H1 (cell line): ENCODE data around the gene BCL2L1. TPM values are rescaled to one million over a fixed set of nuclear protein-coding genes. Genes with fewer than 3 reads are reported as not detected.
A peak's percentile ranks its signal among the peaks of the same experiment; 100 is the strongest.

Experiments
- CTCF ChIA-PET: fragments of 300-600 bp; sonication (Branson Sonifier 250); formaldehyde crosslinking; loops from one replicate; lab custom pipeline; 2021; ENCODE audit not compliant: partially characterized antibody; lab: Charles Lee
- POLR2A ChIA-PET: fragments of 300-600 bp; sonication (Branson Sonifier 250); formaldehyde crosslinking; loops from one replicate; lab custom pipeline; 2021; ENCODE audit warnings: inconsistent platforms; ENCODE audit not compliant: partially characterized antibody; lab: Charles Lee
- DNase-seq, 2 experiments: peaks; one replicate each; pipeline versions ENCODE4 v3.0.0 to v3.0.0-alpha.2; 2010 to 2022; ENCODE audit warnings: low spot score in 2 of 2, low read depth in 1 of 2, mixed read lengths in 1 of 2
- FAIRE-seq: peaks from 2 replicates; lab custom pipeline; 2011; peaks lifted over from hg19 to GRCh38; lab: Jason Lieb, UNC
- H2AFZ ChIP-seq: 2 replicates; pipeline ENCODE4 v1.8.1; 2012; ENCODE audit warnings: low read length, inconsistent platforms
- H2AK5ac ChIP-seq: 2 replicates; pipeline ENCODE4 v1.6.1; 2013; ENCODE audit warnings: low read depth, low read length
- H2BK120ac ChIP-seq: replicated peaks from 2 replicates; pipeline ENCODE3; 2013; ENCODE audit warnings: low read depth, low read length, inconsistent platforms
- H2BK12ac ChIP-seq: 2 replicates; pipeline ENCODE4 v1.6.1; 2013; ENCODE audit warnings: low read depth, low read length
- H2BK15ac ChIP-seq: 2 replicates; pipeline ENCODE4 v1.6.1; 2013; ENCODE audit warnings: low read length
- H2BK20ac ChIP-seq: 2 replicates; pipeline ENCODE4 v1.6.1; 2013; ENCODE audit warnings: low read length
- H2BK5ac ChIP-seq: 2 replicates; pipeline ENCODE4 v1.6.1; 2013; ENCODE audit warnings: low read depth, low read length
- H3K14ac ChIP-seq: 2 replicates; pipeline ENCODE4 v1.6.1; 2013; ENCODE audit warnings: inconsistent platforms; ENCODE audit not compliant: insufficient read length
- H3K18ac ChIP-seq: 2 replicates; pipeline ENCODE4 v1.6.1; 2013; ENCODE audit warnings: low read length; ENCODE audit errors: extremely low read depth
- H3K23ac ChIP-seq: 2 replicates; pipeline ENCODE4 v1.6.1; 2013; ENCODE audit warnings: inconsistent platforms; ENCODE audit not compliant: insufficient read length
- H3K23me2 ChIP-seq: 2 replicates; pipeline ENCODE4 v1.6.1; 2013; ENCODE audit warnings: low read depth, low read length
- H3K27ac ChIP-seq: 2 replicates; pipeline ENCODE4 v1.6.1; 2011; ENCODE audit warnings: low read depth, low read length, inconsistent platforms
- H3K27me3 ChIP-seq, 4 experiments: replicated peaks in 1 of 4; 1 replicate in 1 of 4; 2 replicates in 3 of 4; pipeline versions ENCODE4 v1.6.1 to v1.8.1; 2011 to 2013; ENCODE audit warnings: low read length in 3 of 4, mild to moderate bottlenecking in 3 of 4, inconsistent platforms in 2 of 4, mixed read lengths in 2 of 4, moderate library complexity in 1 of 4; ENCODE audit not compliant: control insufficient read depth in 3 of 4, insufficient read depth in 3 of 4; ENCODE audit errors: extremely low read depth in 1 of 4
- H3K36me3 ChIP-seq, 4 experiments: 2 replicates each; pipeline versions ENCODE4 v1.6.1 to v1.8.1; 2011 to 2013; ENCODE audit warnings: mild to moderate bottlenecking in 4 of 4, low read length in 3 of 4, moderate library complexity in 2 of 4, control low read depth in 1 of 4, inconsistent platforms in 1 of 4; ENCODE audit not compliant: insufficient read depth in 4 of 4, control insufficient read depth in 2 of 4
- H3K4ac ChIP-seq: replicated peaks from 2 replicates; pipeline ENCODE3; 2013; ENCODE audit warnings: low read length, low read depth, mixed read lengths, inconsistent platforms; ENCODE audit not compliant: insufficient read length
- H3K4me1 ChIP-seq, 4 experiments: replicated peaks in 1 of 4; 1 replicate in 1 of 4; 2 replicates in 3 of 4; pipeline versions ENCODE4 v1.6.1 to v1.8.1; 2011 to 2013; ENCODE audit warnings: low read length in 3 of 4, inconsistent platforms in 2 of 4, mixed read lengths in 1 of 4; ENCODE audit not compliant: insufficient read depth in 4 of 4, control insufficient read depth in 3 of 4
- H3K4me2 ChIP-seq, 2 experiments: 2 replicates each; pipeline versions ENCODE4 v1.6.1 to v1.8.1; 2011 to 2013; ENCODE audit warnings: low read depth in 2 of 2, low read length in 2 of 2, control low read depth in 1 of 2, inconsistent platforms in 1 of 2, mild to moderate bottlenecking in 1 of 2; ENCODE audit not compliant: insufficient read depth in 1 of 2
- H3K4me3 ChIP-seq, 4 experiments: fragments of 200-600, 300-600 bp in 1 of 4; sonication (generic), shearing (Covaris generic), sonication (Bioruptor Twin) in 1 of 4; 2 replicates each; pipeline versions ENCODE4 v1.5.1 to v1.8.1; 2011 to 2016; ENCODE audit warnings: low read length in 4 of 4, low read depth in 3 of 4, control low read depth in 2 of 4, inconsistent platforms in 2 of 4, mild to moderate bottlenecking in 2 of 4, mixed read lengths in 1 of 4, moderate library complexity in 1 of 4; ENCODE audit not compliant: insufficient read depth in 2 of 4; ENCODE audit errors: extremely low read depth in 1 of 4
- H3K56ac ChIP-seq: replicated peaks from 2 replicates; pipeline ENCODE3; 2013; ENCODE audit warnings: low read depth, mild to moderate bottlenecking, mixed read lengths, low read length, inconsistent platforms; ENCODE audit not compliant: insufficient read length
- H3K79me1 ChIP-seq: 2 replicates; pipeline ENCODE4 v1.6.1; 2013; ENCODE audit warnings: low read depth, low read length, control low read depth
- H3K79me2 ChIP-seq, 2 experiments: 2 replicates each; pipeline versions ENCODE4 v1.6.1 to v1.8.1; 2012 to 2013; ENCODE audit warnings: low read length in 2 of 2, mild to moderate bottlenecking in 2 of 2, inconsistent platforms in 1 of 2; ENCODE audit not compliant: insufficient read depth in 2 of 2, control insufficient read depth in 1 of 2
- H3K9ac ChIP-seq, 4 experiments: replicated peaks in 1 of 4; 1 replicate in 1 of 4; 2 replicates in 3 of 4; pipeline versions ENCODE4 v1.6.1 to v1.8.1; 2011 to 2013; ENCODE audit warnings: low read depth in 3 of 4, low read length in 3 of 4, control low read depth in 2 of 4, mild to moderate bottlenecking in 2 of 4, moderate library complexity in 2 of 4, inconsistent platforms in 1 of 4; ENCODE audit errors: extremely low read depth in 1 of 4
- H3K9me3 ChIP-seq, 2 experiments: 2 replicates each; pipeline versions ENCODE4 v1.6.1 to v1.8.1; 2012 to 2013; ENCODE audit warnings: mild to moderate bottlenecking in 2 of 2, moderate library complexity in 2 of 2, control low read depth in 1 of 2, inconsistent platforms in 1 of 2, low read depth in 1 of 2, low read length in 1 of 2, mixed read lengths in 1 of 2; ENCODE audit not compliant: insufficient read depth in 2 of 2
- H4K20me1 ChIP-seq, 2 experiments: replicated peaks in 1 of 2; 2 replicates each; pipeline versions ENCODE3 to v1.8.1; 2011 to 2013; ENCODE audit warnings: inconsistent platforms in 2 of 2, low read length in 2 of 2, mild to moderate bottlenecking in 1 of 2; ENCODE audit not compliant: insufficient read depth in 2 of 2, control insufficient read depth in 1 of 2
- H4K5ac ChIP-seq: 2 replicates; pipeline ENCODE4 v1.6.1; 2013; ENCODE audit warnings: low read length, low read depth, mixed read lengths, inconsistent platforms; ENCODE audit not compliant: insufficient read length
- H4K8ac ChIP-seq: 2 replicates; pipeline ENCODE4 v1.8.0; 2013; ENCODE audit warnings: mild to moderate bottlenecking, moderate library complexity, low read length, inconsistent platforms; ENCODE audit not compliant: insufficient read depth; ENCODE audit errors: extremely low read depth
- H4K91ac ChIP-seq: replicated peaks from 2 replicates; pipeline ENCODE3; 2013; ENCODE audit warnings: low read length, mixed read lengths, inconsistent platforms; ENCODE audit not compliant: insufficient read length
- EP300 ChIP-seq, 2 experiments: IDR thresholded peaks; 1 replicate in 1 of 2; 2 replicates in 1 of 2; pipeline ENCODE4 v1.6.1; 2011 to 2012; ENCODE audit warnings: low read depth in 2 of 2, low read length in 2 of 2, mild to moderate bottlenecking in 2 of 2, borderline replicate concordance in 1 of 2, inconsistent platforms in 1 of 2, moderate library complexity in 1 of 2
- EZH2 ChIP-seq: fragments of 200-600 bp; sonication (generic); IDR thresholded peaks from 2 replicates; pipeline ENCODE4 v1.7.1; 2012; ENCODE audit warnings: low read depth, mild to moderate bottlenecking, moderate library complexity, low read length, inconsistent platforms; ENCODE audit not compliant: severe bottlenecking
- GTF2F1 ChIP-seq: IDR thresholded peaks from 2 replicates; pipeline ENCODE4 v1.6.1; 2012; ENCODE audit warnings: low read depth, low read length, improper control_type of control experiment, borderline replicate concordance
- HDAC2 ChIP-seq, 2 experiments: fragments of 300-600 bp in 1 of 2; sonication (generic) in 1 of 2; IDR thresholded peaks; 2 replicates each; pipeline ENCODE4 v1.6.1; 2011 to 2012; ENCODE audit warnings: low read depth in 2 of 2, low read length in 2 of 2, mild to moderate bottlenecking in 2 of 2, moderate library complexity in 2 of 2, borderline replicate concordance in 1 of 2, inconsistent platforms in 1 of 2
- JUN ChIP-seq: IDR thresholded peaks from 2 replicates; pipeline ENCODE4 v1.6.1; 2011; ENCODE audit warnings: low read depth, mild to moderate bottlenecking, improper control_type of control experiment, low read length
- POLR2AphosphoS5 ChIP-seq: IDR thresholded peaks from 2 replicates; pipeline ENCODE4 v1.6.1; 2011; ENCODE audit warnings: low read depth, low read length
- WGBS, 2 experiments: shearing (Covaris generic) in 1 of 2; methylation state at CpG; one replicate each; pipeline versions ENCODE4 v1.1.6 to v1.1.7; 2013 to 2015; ENCODE audit warnings: low lambda C conversion rate in 2 of 2, mixed read lengths in 2 of 2, inconsistent platforms in 1 of 2, low coverage in 1 of 2, missing lambda C conversion rate in 1 of 2; ENCODE audit not compliant: insufficient replicate concordance in 2 of 2, insufficient coverage in 1 of 2, insufficient read length in 1 of 2; ENCODE audit errors: extremely low coverage in 1 of 2, missing lambda C conversion rate in 1 of 2; 5-methylcytosine and 5-hydroxymethylcytosine counted together
- polyA plus RNA-seq, 7 experiments: library from polyadenylated mRNA; depleted of rRNA in 3 of 7; stranded (reverse) in 5 of 7; unstranded in 2 of 7; fragments of >200 nt in 5 of 7; fragments of 200-250 nt in 2 of 7; gene quantifications; 1 replicate in 5 of 7; 2 replicates in 1 of 7; 4 replicates in 1 of 7; pipeline versions ENCODE4 v1.2.1 to v1.2.3, GENCODE V29; 2011 to 2013; ENCODE audit warnings: missing spikeins in 2 of 7, mixed read lengths in 2 of 7
- total RNA-seq: library from RNA; stranded (reverse); fragmentation: NEBNext Ultra II Directional; extraction: Animal tissue kit (Norgen Biotek cat#: 25700); gene quantifications from 2 replicates; pipeline ENCODE4 v1.2.1, GENCODE V29; 2021
- TF ChIP-seq, protein P1 (sequence below), 3 experiments: IDR thresholded peaks; 1 replicate in 2 of 3; 2 replicates in 1 of 3; pipeline versions ENCODE4 v1.5.1 to v1.6.1; 2011; ENCODE audit warnings: low read length in 3 of 3, mild to moderate bottlenecking in 3 of 3, inconsistent platforms in 2 of 3, low read depth in 1 of 3, moderate library complexity in 1 of 3; ENCODE audit not compliant: insufficient read depth in 1 of 3; ENCODE audit errors: control extremely low read depth in 1 of 3

The BCL2L1 gene
- total and polyA plus RNA-seq, 2 of the 8 experiments (the other 6 are each of a cell fraction or from before 2014, with no cell fraction given): 64.9 to 66.1 TPM

DNA sequence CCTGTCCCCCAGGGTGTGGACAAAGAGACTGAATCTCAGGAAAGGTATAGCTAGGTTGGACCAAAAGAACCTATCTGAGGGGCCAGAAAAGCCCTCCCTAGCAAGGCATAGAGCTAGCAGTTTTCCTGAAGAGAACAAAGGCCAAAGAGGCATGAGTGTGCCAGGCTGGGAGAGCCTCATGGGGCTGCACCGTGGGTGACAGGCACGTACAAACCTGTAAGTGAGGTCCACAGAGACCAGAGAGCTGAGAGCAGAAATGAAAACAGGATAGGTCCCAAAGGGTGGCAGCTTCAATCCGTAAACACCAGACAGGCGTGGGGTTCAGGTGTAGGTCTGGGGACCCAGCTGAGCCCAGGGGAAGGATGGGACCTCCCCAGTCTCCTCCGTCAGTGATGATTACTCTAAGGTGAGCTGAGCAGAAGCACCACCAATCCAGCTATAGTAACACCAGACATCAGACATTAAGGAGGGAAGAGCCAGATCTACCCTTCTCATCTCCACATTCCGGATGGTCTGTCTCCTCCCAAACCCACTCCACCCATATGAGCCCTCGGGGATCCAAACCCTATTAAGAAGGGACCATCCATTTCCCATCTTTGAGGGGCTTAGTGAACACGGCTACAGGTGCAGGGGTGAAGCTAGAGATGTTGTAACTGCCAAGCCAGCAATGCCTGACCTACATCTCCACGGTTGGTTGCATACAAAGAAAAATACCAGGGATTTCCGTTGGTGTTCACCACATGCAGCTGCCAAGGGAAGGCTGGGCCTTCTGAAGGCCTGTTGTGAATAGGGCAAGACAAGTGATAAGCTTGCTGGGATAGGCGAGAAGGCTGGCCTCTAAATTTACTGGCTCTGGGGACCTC lies 38.3 kb downstream of the BCL2L1 start:
- H3K27ac ChIP-seq: no peak overlapping the region
- no peak for TF ChIP-seq EP300 (IDR thresholded peaks at IDR 0.05; ENCODE audit: borderline replicate concordance in 1 of 2, low read depth in 2 of 2, low read length in 2 of 2)
- TF ChIP-seq, protein P1, sequence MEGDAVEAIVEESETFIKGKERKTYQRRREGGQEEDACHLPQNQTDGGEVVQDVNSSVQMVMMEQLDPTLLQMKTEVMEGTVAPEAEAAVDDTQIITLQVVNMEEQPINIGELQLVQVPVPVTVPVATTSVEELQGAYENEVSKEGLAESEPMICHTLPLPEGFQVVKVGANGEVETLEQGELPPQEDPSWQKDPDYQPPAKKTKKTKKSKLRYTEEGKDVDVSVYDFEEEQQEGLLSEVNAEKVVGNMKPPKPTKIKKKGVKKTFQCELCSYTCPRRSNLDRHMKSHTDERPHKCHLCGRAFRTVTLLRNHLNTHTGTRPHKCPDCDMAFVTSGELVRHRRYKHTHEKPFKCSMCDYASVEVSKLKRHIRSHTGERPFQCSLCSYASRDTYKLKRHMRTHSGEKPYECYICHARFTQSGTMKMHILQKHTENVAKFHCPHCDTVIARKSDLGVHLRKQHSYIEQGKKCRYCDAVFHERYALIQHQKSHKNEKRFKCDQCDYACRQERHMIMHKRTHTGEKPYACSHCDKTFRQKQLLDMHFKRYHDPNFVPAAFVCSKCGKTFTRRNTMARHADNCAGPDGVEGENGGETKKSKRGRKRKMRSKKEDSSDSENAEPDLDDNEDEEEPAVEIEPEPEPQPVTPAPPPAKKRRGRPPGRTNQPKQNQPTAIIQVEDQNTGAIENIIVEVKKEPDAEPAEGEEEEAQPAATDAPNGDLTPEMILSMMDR (IDR thresholded peaks at IDR 0.05; ENCODE audit: control extremely low read depth in 1 of 3, insufficient read depth in 1 of 3, low read depth in 1 of 3, low read length in 3 of 3): no peak
- TF ChIP-seq GTF2F1: no peak
- TF ChIP-seq HDAC2 (IDR thresholded peaks at IDR 0.05; ENCODE audit: borderline replicate concordance in 1 of 2, low read depth in 2 of 2, low read length in 2 of 2): no peak
- TF ChIP-seq JUN: no peak
- TF ChIP-seq EZH2: no peak
- no peak for TF ChIP-seq POLR2AphosphoS5

More for the DNA sequence above, 38.3 kb downstream of the BCL2L1 start:
- Histone ChIP-seq H2BK12ac (no peak overlapping the region), H2AFZ (no peak overlapping the region), H3K9ac (no peak overlapping the region; a peak in 1 of 7 replicates), H3K4me3 (no peak overlapping the region), H3K9me3 (no peaks in the 10 kb centered on the region), H4K20me1 (no peaks in the 10 kb centered on the region), H2BK5ac (peak overlapping the region; percentile 62), H3K4me2 (no peak overlapping the region), H3K23ac (no peak overlapping the region), H3K27me3 (no peaks in the 10 kb centered on the region), H3K56ac (no peak overlapping the region), H4K8ac (no peak overlapping the region), H2BK120ac (no peak overlapping the region), H4K91ac (no peak overlapping the region), H2BK15ac (0 out of 2 replicates have a peak overlapping the region, but pooled peaks have one; percentile 63), H3K4ac (no peak overlapping the region), H3K14ac (no peak overlapping the region), H3K79me1 (peaks cover 5% of the 10 kb centered on the region; the same call in 1 of the 2 replicates), H4K5ac (no peak overlapping the region), H3K79me2 (peaks cover 0 to 28% of the 10 kb centered on the region in 2 experiments; a peak in 2 of 4 replicates), H3K18ac (no peak overlapping the region), H3K36me3 (peaks cover 0 to 5% (median 0%) of the 10 kb centered on the region in 4 experiments; a peak in 2 of 8 replicates), H3K23me2 (no peaks in the 10 kb centered on the region), H3K4me1 (peaks cover 0 to 3% (median 1%) of the 10 kb centered on the region in 4 experiments; a peak in 1 of 7 replicates), H2AK5ac (no peak overlapping the region), H2BK20ac (no peak overlapping the region)
- 90% methylated on average over 11 of the region's 11 CpGs; no CpG with 5 or more reads in 1 of the 2 experiments for WGBS, 2 experiments
- POLR2A ChIA-PET: interaction anchor here (0.6 to 2.6 kb wide), 11 partner anchors 8 to 54 kb away, joined by 3 to 7 read pairs (median 4); partner anchors contain the start of genes BCL2L1 and TPX2
- CTCF ChIA-PET: interaction anchor here (0.7 to 6.6 kb wide), 10 partner anchors 9 to 50 kb away, joined by 3 to 42 read pairs (median 4); partner anchors contain the start of gene BCL2L1
- FAIRE-seq (no peak), DNase-seq (no peak)
